H1 (cell line): ENCODE data around the gene ADAMTS15.

Source experiments
- CBX8 ChIP-seq: fragments of 300-800, 300-1000 bp; sonication (generic); IDR thresholded peaks from 2 replicates; pipeline ENCODE4 v1.7.1; 2016; ENCODE audit warnings: low read depth, low read length, borderline replicate concordance
- EP300 ChIP-seq, 2 experiments: IDR thresholded peaks; 1 replicate in 1 of 2; 2 replicates in 1 of 2; pipeline ENCODE4 v1.6.1; 2011 to 2012; ENCODE audit warnings: low read depth in 2 of 2, low read length in 2 of 2, mild to moderate bottlenecking in 2 of 2, borderline replicate concordance in 1 of 2, inconsistent platforms in 1 of 2, moderate library complexity in 1 of 2
- POLR2A ChIP-seq, 2 experiments: IDR thresholded peaks; 1 replicate in 1 of 2; 2 replicates in 1 of 2; pipeline ENCODE4 v1.6.1; 2011; ENCODE audit warnings: low read depth in 2 of 2, low read length in 2 of 2, mild to moderate bottlenecking in 2 of 2; ENCODE audit errors: control extremely low read depth in 1 of 2
- POLR2AphosphoS5 ChIP-seq: IDR thresholded peaks from 2 replicates; pipeline ENCODE4 v1.6.1; 2011; ENCODE audit warnings: low read depth, low read length
- RFX5 ChIP-seq: IDR thresholded peaks from 2 replicates; pipeline ENCODE4 v1.6.1; 2011; ENCODE audit warnings: low read depth, low read length, improper control_type of control experiment, borderline replicate concordance
- SRF ChIP-seq: IDR thresholded peaks from 2 replicates; pipeline ENCODE4 v1.6.1; 2011; ENCODE audit warnings: mild to moderate bottlenecking, low read depth, low read length, moderate library complexity

DNA sequence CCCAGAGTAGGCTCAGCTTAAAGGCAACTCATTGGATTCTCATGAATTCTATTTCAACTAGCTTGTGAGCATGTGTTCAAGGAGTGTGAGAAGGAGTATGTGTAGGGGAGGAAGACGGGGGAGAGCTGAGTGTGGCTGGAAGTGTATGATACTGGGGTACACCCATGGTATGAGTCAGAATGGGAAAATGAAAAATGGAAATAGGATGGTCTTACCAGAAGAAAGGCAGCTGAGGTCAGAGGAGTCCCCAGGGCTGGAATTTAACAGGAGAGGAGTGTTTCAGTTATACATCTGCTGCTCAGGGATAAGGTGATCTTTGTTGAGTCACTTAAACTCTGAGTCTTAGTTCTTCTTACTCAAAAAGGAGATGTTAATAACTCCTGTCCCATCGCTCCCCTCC, 6.7 kb upstream of the ADAMTS15 start:
- no peak for TF ChIP-seq EP300 (IDR thresholded peaks at IDR 0.05; ENCODE audit: borderline replicate concordance in 1 of 2, low read depth in 2 of 2, low read length in 2 of 2)
- no peak for TF ChIP-seq POLR2AphosphoS5
- TF ChIP-seq POLR2A (IDR thresholded peaks at IDR 0.05; ENCODE audit: control extremely low read depth in 1 of 2, low read depth in 2 of 2, low read length in 2 of 2): no peak
- no peak for TF ChIP-seq CBX8
- TF ChIP-seq RFX5: no peak
- no peak for TF ChIP-seq SRF
